Hepatocyte (in vitro differentiated cells): Measurements from ENCODE around the gene MAP2K7. TPM values are rescaled to one million over a fixed set of nuclear protein-coding genes. Genes with fewer than 3 reads are reported as not detected.

Source experiments
- DNase-seq: peaks from one replicate; pipeline ENCODE4 v3.0.0-alpha.2; 2016; ENCODE audit warnings: low spot score
- H2AFZ ChIP-seq: fragments of 200-600 bp; sonication (generic); 2 replicates; pipeline ENCODE4 v1.6.0; 2016; ENCODE audit warnings: antibody characterized with exemption, mild to moderate bottlenecking
- H3K27ac ChIP-seq: fragments of 200-600 bp; sonication (generic); 2 replicates; pipeline ENCODE4 v1.5.1; 2016; ENCODE audit warnings: mild to moderate bottlenecking
- H3K27me3 ChIP-seq: fragments of 200-600 bp; sonication (generic); 2 replicates; pipeline ENCODE4 v1.6.1; 2016
- H3K36me3 ChIP-seq: fragments of 200-600 bp; sonication (generic); replicated peaks from 2 replicates; pipeline ENCODE4 v1.5.1; 2016; ENCODE audit warnings: low read depth; ENCODE audit not compliant: insufficient read depth
- H3K4me1 ChIP-seq: fragments of 200-600 bp; sonication (generic); 2 replicates; pipeline ENCODE4 v1.5.1; 2016; ENCODE audit warnings: mild to moderate bottlenecking, moderate library complexity; ENCODE audit not compliant: insufficient read depth
- H3K4me2 ChIP-seq: fragments of 200-600 bp; sonication (generic); 2 replicates; pipeline ENCODE4 v1.6.0; 2016
- H3K4me3 ChIP-seq: fragments of 200-600 bp; sonication (generic); 2 replicates; pipeline ENCODE4 v1.5.1; 2016; ENCODE audit warnings: mild to moderate bottlenecking
- H3K79me2 ChIP-seq: fragments of 200-600 bp; sonication (generic); 2 replicates; pipeline ENCODE4 v1.6.0; 2017; ENCODE audit warnings: mild to moderate bottlenecking
- H3K9me2 ChIP-seq: fragments of 200-600 bp; sonication (generic); replicated peaks from 2 replicates; pipeline ENCODE4 v1.6.0; 2017; ENCODE audit warnings: mild to moderate bottlenecking; ENCODE audit not compliant: insufficient read depth
- H3K9me3 ChIP-seq: fragments of 200-600 bp; sonication (generic); 2 replicates; pipeline ENCODE4 v1.5.1; 2016; ENCODE audit warnings: low read depth, mild to moderate bottlenecking
- H4K20me1 ChIP-seq: fragments of 200-600 bp; sonication (generic); 2 replicates; pipeline ENCODE4 v1.6.0; 2016; ENCODE audit warnings: mild to moderate bottlenecking; ENCODE audit not compliant: insufficient read depth, poor library complexity, severe bottlenecking
- CTCF ChIP-seq: fragments of 200-600 bp; sonication (generic); IDR thresholded peaks from 2 replicates; pipeline ENCODE4 v1.5.1; 2016; ENCODE audit warnings: antibody characterized with exemption, mild to moderate bottlenecking; ENCODE audit not compliant: poor library complexity
- EZH2 ChIP-seq: fragments of 200-600 bp; sonication (generic); IDR thresholded peaks from 2 replicates; pipeline ENCODE4 v1.6.1; 2016; ENCODE audit warnings: antibody characterized with exemption, mild to moderate bottlenecking, borderline replicate concordance
- EZH2phosphoT487 ChIP-seq: fragments of 200-600 bp; sonication (generic); IDR thresholded peaks from one replicate; pipeline ENCODE4 v1.6.1; 2018; ENCODE audit warnings: antibody characterized with exemption, mild to moderate bottlenecking, low read depth, moderate library complexity; ENCODE audit not compliant: unreplicated experiment, severe bottlenecking
- WGBS: methylation state at CpG from one replicate; pipeline ENCODE4 v1.1.6; 2016; ENCODE audit warnings: low lambda C conversion rate; ENCODE audit errors: missing lambda C conversion rate; 5-methylcytosine and 5-hydroxymethylcytosine counted together
- polyA plus RNA-seq: library from polyadenylated mRNA; unstranded; fragments of >200 nt; fragmentation: Nextera tagmentation; extraction: Ambion mirVana; gene quantifications from 2 replicates; pipeline ENCODE4 v1.2.1, GENCODE V29; 2016
- total RNA-seq: library from RNA; depleted of rRNA; stranded (reverse); fragments of >200 nt; gene quantifications from 2 replicates; pipeline ENCODE4 v1.2.3, GENCODE V29; 2014

MAP2K7 gene
- total and polyA plus RNA-seq, 2 experiments from 2014 or later = 12.8 to 13.6 TPM

- Histone ChIP-seq H3K4me1 (peaks cover 4% of the 10 kb centered on the region), H3K27me3 (peaks cover 17% of the 10 kb centered on the region), H3K79me2 (no peaks in the 10 kb centered on the region), H3K4me2 (peak overlapping the region; percentile 72), H3K9me3 (no peaks in the 10 kb centered on the region), H3K4me3 (no peak overlapping the region), H4K20me1 (no peaks in the 10 kb centered on the region), H3K27ac (no peak overlapping the region), H2AFZ (no peak overlapping the region), H3K9me2 (no peaks in the 10 kb centered on the region), H3K36me3 (no peaks in the 10 kb centered on the region)
- 41% methylated on average over 23 of the region's 33 CpGs for WGBS
- peak; percentile 91 for DNase-seq
- no peak for TF ChIP-seq CTCF
- no peak for TF ChIP-seq EZH2phosphoT487
- TF ChIP-seq EZH2 = no peak
Measured at GRCh38 chr19:7871437-7872305, 32.0 kb upstream of the MAP2K7 start.

- Histone ChIP-seq H3K27me3 (peaks cover 17% of the 10 kb centered on the region), H4K20me1 (no peaks in the 10 kb centered on the region), H3K9me2 (no peaks in the 10 kb centered on the region), H3K27ac (no peak overlapping the region), H3K36me3 (no peaks in the 10 kb centered on the region), H3K9me3 (no peaks in the 10 kb centered on the region), H3K4me3 (no peak overlapping the region), H2AFZ (no peak overlapping the region), H3K79me2 (no peaks in the 10 kb centered on the region), H3K4me2 (peak overlapping the region; percentile 72), H3K4me1 (peaks cover 4% of the 10 kb centered on the region)
- DNase-seq = peak; percentile 3
- TF ChIP-seq EZH2phosphoT487 (no peak), EZH2 (no peak), CTCF (no peak)
- 80% methylated on average over 44 of the region's 47 CpGs for WGBS
Measured at GRCh38 chr19:7872306-7873204, 31.1 kb upstream of the MAP2K7 start.

- peaks cover 4% of the 10 kb centered on the region for H3K4me1 ChIP-seq
- no peaks in the 10 kb centered on the region for H3K36me3 ChIP-seq
- DNase-seq = peak; percentile 25
- no peaks in the 10 kb centered on the region for H3K9me3 ChIP-seq
- peaks cover 17% of the 10 kb centered on the region for H3K27me3 ChIP-seq
- H3K4me2 ChIP-seq = peak overlapping the region; percentile 91
- 38% methylated on average over 4 of the region's 53 CpGs for WGBS
- H3K9me2 ChIP-seq = no peaks in the 10 kb centered on the region
- no peaks in the 10 kb centered on the region for H3K79me2 ChIP-seq
- H4K20me1 ChIP-seq = no peaks in the 10 kb centered on the region
- no peak overlapping the region for H3K27ac ChIP-seq
- H2AFZ ChIP-seq = peak overlapping the region; percentile 52
- H3K4me3 ChIP-seq = peak overlapping the region; percentile 27
- TF ChIP-seq EZH2 = no peak
- no peak for TF ChIP-seq EZH2phosphoT487
- no peak for TF ChIP-seq CTCF
Measured at GRCh38 chr19:7873304-7874075, 30.2 kb upstream of the MAP2K7 start.
